Upper lobe of right lung (tissue), 1 donor: ENCODE measurements around the gene TMEM238L. TPM values are rescaled to one million over a fixed set of nuclear protein-coding genes. Genes with fewer than 3 reads are reported as not detected.

Source experiments
- ATAC-seq: fragments of 200-7000 bp; cut with Tn5 transposase; one replicate; pipeline ENCODE4 v1.9.1; 2020; ENCODE audit warnings: mild to moderate bottlenecking, moderate library complexity
- DNase-seq: peaks from one replicate; pipeline ENCODE4 v3.0.0-alpha.2; 2020
- H3K27ac ChIP-seq: fragments of 200-600 bp; one replicate; pipeline ENCODE4 v1.8.0; 2022
- H3K27me3 ChIP-seq: fragments of 200-600 bp; one replicate; pipeline ENCODE4 v1.8.0; 2022; ENCODE audit warnings: mild to moderate bottlenecking
- H3K36me3 ChIP-seq: fragments of 200-600 bp; one replicate; pipeline ENCODE4 v1.8.0; 2022
- H3K4me1 ChIP-seq: fragments of 200-600 bp; one replicate; pipeline ENCODE4 v1.8.0; 2022
- H3K4me3 ChIP-seq: fragments of 200-600 bp; one replicate; pipeline ENCODE4 v1.8.0; 2022; ENCODE audit warnings: mild to moderate bottlenecking
- H3K9me3 ChIP-seq: fragments of 200-600 bp; one replicate; pipeline ENCODE4 v1.8.0; 2022
- CTCF ChIP-seq: fragments of 200-600 bp; IDR thresholded peaks from one replicate; pipeline ENCODE4 v1.8.0; 2022; ENCODE audit warnings: antibody characterized with exemption
- intact Hi-C: fragments of 100-400 bp; cut with DNase I; formaldehyde crosslinking; loops from one replicate; pipeline ENCODE4 v1.11.0; 2022
- total RNA-seq: library from RNA; stranded (reverse); fragmentation: NEBNext Ultra II Directional; extraction: Animal tissue kit (Norgen Biotek cat#: 25700); gene quantifications from one replicate; pipeline ENCODE4 v1.2.1, GENCODE V29; 2021
- donor health status: DM: no; HTN: yes; CAD: no; lungs with severe emphysema.

TMEM238L gene
- total RNA-seq, 1 donor from 2014 or later, result not detected

DNA sequence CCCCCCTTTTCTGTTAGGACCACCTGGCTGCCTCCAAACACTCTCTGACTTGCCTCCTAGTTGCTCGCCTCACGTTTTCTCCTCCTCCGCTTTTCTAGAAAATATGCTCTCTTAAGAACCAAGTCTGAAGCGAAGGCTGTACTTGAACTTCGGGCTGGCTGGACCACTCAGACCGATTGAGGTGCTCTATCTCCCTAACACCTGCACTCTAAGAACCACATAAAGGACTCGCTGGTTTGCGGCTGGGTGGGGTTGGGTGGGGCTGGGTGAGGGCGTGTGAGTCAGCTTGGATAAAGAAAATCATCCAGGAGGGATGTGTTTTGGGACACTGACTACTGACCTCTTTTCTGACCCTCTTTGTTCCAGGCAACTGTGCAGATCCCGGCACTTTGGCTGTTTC lies 51.2 kb downstream of the TMEM238L start:
- intact Hi-C loops, result no loop called here
- Histone ChIP-seq H3K4me3 (no peak overlapping the region), H3K9me3 (no peaks in the 10 kb centered on the region), H3K27ac (no peak overlapping the region), H3K36me3 (no peaks in the 10 kb centered on the region), H3K4me1 (no peaks in the 10 kb centered on the region), H3K27me3 (no peaks in the 10 kb centered on the region)
- DNase-seq (no peak), ATAC-seq (no peak)
- TF ChIP-seq CTCF, result no peak

DNA sequence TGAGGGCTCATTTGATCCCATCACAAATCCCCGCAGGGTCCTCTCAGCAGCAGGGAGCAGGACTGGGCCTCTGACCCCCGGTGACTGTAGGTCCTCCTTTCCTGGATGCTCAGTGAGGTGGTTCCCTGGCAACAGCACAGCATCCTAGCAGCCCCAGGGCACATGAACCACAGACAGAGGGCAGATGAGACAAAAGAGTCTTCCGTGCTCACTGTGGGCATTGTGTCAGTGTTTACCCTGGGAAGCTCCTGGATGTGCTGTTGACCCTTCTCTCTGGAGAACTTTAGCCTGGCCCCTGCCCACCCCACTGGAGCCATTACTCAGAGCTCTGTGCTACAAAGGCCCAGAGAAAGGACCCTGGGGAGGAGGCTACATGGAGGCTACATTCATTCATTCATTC lies 52.3 kb downstream of the TMEM238L start:
- H3K27ac ChIP-seq, result no peak overlapping the region
- no peaks in the 10 kb centered on the region for H3K4me1 ChIP-seq
- DNase-seq (no peak), ATAC-seq (no peak)
- no peaks in the 10 kb centered on the region for H3K27me3 ChIP-seq
- H3K9me3 ChIP-seq, result no peaks in the 10 kb centered on the region
- no peaks in the 10 kb centered on the region for H3K36me3 ChIP-seq
- H3K4me3 ChIP-seq, result no peak overlapping the region
- intact Hi-C loops, result no loop called here
- TF ChIP-seq CTCF, result no peak

DNA sequence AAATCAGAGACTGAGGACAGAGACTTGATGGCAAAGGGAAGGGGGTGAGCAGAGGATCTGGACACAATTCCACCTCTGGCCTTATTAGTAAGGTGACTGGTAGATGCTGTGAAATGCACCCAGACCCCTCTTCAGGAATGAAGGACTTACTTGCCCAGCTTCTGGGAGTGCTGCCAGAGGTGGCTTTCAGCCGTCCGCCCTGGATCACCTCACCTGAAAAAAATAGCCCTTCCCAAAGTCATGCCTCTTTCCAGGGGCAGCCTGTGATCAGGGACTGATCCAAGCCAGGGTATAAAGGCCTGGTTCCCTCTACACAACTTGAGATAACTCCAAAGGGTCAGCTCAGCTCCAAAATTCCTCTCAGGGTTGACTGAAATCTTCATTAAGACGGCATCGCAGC lies 53.7 kb downstream of the TMEM238L start:
- no peak overlapping the region for H3K27ac ChIP-seq
- no peak overlapping the region for H3K4me3 ChIP-seq
- H3K36me3 ChIP-seq, result no peaks in the 10 kb centered on the region
- H3K4me1 ChIP-seq, result no peaks in the 10 kb centered on the region
- H3K9me3 ChIP-seq, result no peaks in the 10 kb centered on the region
- intact Hi-C loops, result no loop called here
- DNase-seq, result no peak
- ATAC-seq, result no peak
- no peaks in the 10 kb centered on the region for H3K27me3 ChIP-seq
- TF ChIP-seq CTCF, result no peak

GRCh38 chr17:10748531-10749181 lies 55.2 kb downstream of the TMEM238L start:
- H3K9me3 ChIP-seq, result no peaks in the 10 kb centered on the region
- no peaks in the 10 kb centered on the region for H3K36me3 ChIP-seq
- no peak for DNase-seq
- intact Hi-C loops, result no loop called here
- H3K27me3 ChIP-seq, result no peaks in the 10 kb centered on the region
- TF ChIP-seq CTCF, result no peak
- H3K27ac ChIP-seq, result no peak overlapping the region
- no peak for ATAC-seq
- no peaks in the 10 kb centered on the region for H3K4me1 ChIP-seq
- H3K4me3 ChIP-seq, result no peak overlapping the region

DNA sequence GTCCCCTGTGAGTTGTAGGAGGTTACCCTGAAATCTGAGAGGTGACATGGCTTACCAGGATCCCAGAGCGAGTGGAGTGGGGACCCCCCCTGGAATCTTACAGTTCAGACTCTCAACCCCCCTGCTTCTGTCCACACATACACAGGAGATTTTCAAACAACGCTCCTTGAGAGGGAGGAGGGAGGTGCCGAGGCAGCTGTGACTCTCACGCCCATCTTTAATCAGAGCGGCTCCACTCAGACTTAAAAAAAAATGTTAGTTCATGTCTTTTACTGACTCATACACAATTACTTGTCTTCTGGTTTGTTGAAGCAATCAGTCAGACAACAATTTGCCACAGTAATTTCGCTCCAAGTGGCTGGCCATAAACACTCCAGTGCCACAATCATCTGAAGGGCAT lies 58.7 kb downstream of the TMEM238L start:
- ATAC-seq (no peak), DNase-seq (no peak)
- Histone ChIP-seq H3K4me1 (no peaks in the 10 kb centered on the region), H3K9me3 (no peaks in the 10 kb centered on the region), H3K36me3 (no peaks in the 10 kb centered on the region), H3K27ac (no peak overlapping the region), H3K4me3 (no peak overlapping the region), H3K27me3 (no peaks in the 10 kb centered on the region)
- intact Hi-C loops, result no loop called here
- TF ChIP-seq CTCF, result no peak

Other genes with a start within 250 kb of the TMEM238L start
- 2.8 TPM for gene MYH3, start 146.8 kb downstream of the TMEM238L start, total RNA-seq
- 25.4 TPM for gene SCO1, start 106.6 kb downstream of the TMEM238L start, total RNA-seq
- gene ADPRM, start 106.5 kb downstream of the TMEM238L start, total RNA-seq, result 8.2 TPM
- gene TMEM220, start 74.1 kb downstream of the TMEM238L start, total RNA-seq, result 10.5 TPM
- gene PIRT, start 34.0 kb upstream of the TMEM238L start, total RNA-seq, result not detected